Heart left ventricle (tissue), 16 donors: ENCODE measurements around the gene IFI27L2. TPM values are rescaled to one million over a fixed set of nuclear protein-coding genes. Genes with fewer than 3 reads are reported as not detected.

Source experiments
- ATAC-seq, 4 donors: fragments of 200-7000 bp; cut with Tn5 transposase; one replicate each; pipeline ENCODE4 v1.9.1; 2020 to 2022; ENCODE audit warnings: moderate library complexity in 4 of 4, mild to moderate bottlenecking in 3 of 4, moderate number of reproducible peaks in 1 of 4
- DNase-seq, 5 donors: peaks; one replicate each; pipeline ENCODE4 v3.0.0-alpha.2; 2020
- H3K27ac ChIP-seq, 12 donors: fragments of 200-600 bp; sonication (generic) in 4 of 12; one replicate each; pipeline versions ENCODE4 v1.5.0 to v1.8.0; 2016 to 2022; ENCODE audit warnings: mild to moderate bottlenecking in 2 of 12
- H3K27me3 ChIP-seq, 9 donors: fragments of 200-600 bp; sonication (generic) in 2 of 9; one replicate each; pipeline versions ENCODE4 v1.5.1 to v1.8.0; 2016 to 2022; ENCODE audit warnings: mild to moderate bottlenecking in 3 of 9
- H3K36me3 ChIP-seq, 9 donors: fragments of 200-600 bp; sonication (generic) in 2 of 9; one replicate each; pipeline versions ENCODE4 v1.5.0 to v1.8.0; 2018 to 2022; ENCODE audit warnings: mild to moderate bottlenecking in 2 of 9
- H3K4me1 ChIP-seq, 12 donors: fragments of 200-600 bp; sonication (generic) in 4 of 12; one replicate each; pipeline versions ENCODE4 v1.5.0 to v1.8.0; 2016 to 2022; ENCODE audit warnings: mild to moderate bottlenecking in 3 of 12
- H3K4me3 ChIP-seq, 12 donors: fragments of 200-600 bp; sonication (generic) in 4 of 12; one replicate each; pipeline versions ENCODE4 v1.5.0 to v1.8.0; 2017 to 2022; ENCODE audit warnings: mild to moderate bottlenecking in 9 of 12, moderate library complexity in 4 of 12
- H3K9me3 ChIP-seq, 12 donors: fragments of 200-600 bp; sonication (generic) in 4 of 12; one replicate each; pipeline versions ENCODE4 v1.5.0 to v1.8.0; 2016 to 2022; ENCODE audit warnings: mild to moderate bottlenecking in 1 of 12
- POLR2A ChIP-seq, 2 donors: fragments of 450-650 bp; IDR thresholded peaks; one replicate each; pipeline ENCODE4 v1.6.1; 2017; ENCODE audit warnings: antibody characterized with exemption in 2 of 2, mild to moderate bottlenecking in 2 of 2, moderate library complexity in 2 of 2
- WGBS, 4 donors: extraction: QIAGEN DNeasy Blood & Tissue Kit in 2 of 4; methylation state at CpG; one replicate each; pipeline versions ENCODE4 v1.1.5 to v1.1.7; 2013 to 2018; 5-methylcytosine and 5-hydroxymethylcytosine counted together
- intact Hi-C, 10 donors: fragments of 100-400 bp; cut with DNase I; formaldehyde crosslinking; loops; one replicate each; pipeline versions ENCODE4 v1.11.1 to v1.14.2; 2022
- polyA plus RNA-seq, 2 donors: library from polyadenylated mRNA; stranded (reverse); fragments of 200-250 nt; gene quantifications; one replicate each; pipeline ENCODE4 v1.2.3, GENCODE V29; 2013
- total RNA-seq, 9 donors: library from RNA; depleted of rRNA in 2 of 9; stranded (reverse); fragments of >200 nt in 2 of 9; fragmentation: NEBNext Ultra II Directional in 3 of 9; extraction: Animal tissue kit (Norgen Biotek cat#: 25700) in 3 of 9; gene quantifications; one replicate each; pipeline versions ENCODE4 v1.1.0 to v1.2.4, GENCODE V29; 2016 to 2023
- TF ChIP-seq, protein P1 (sequence below), 12 donors: fragments of 200-600 bp; sonication (generic) in 4 of 12; IDR thresholded peaks; one replicate each; pipeline versions ENCODE4 v1.5.0 to v1.8.0; 2018 to 2022; ENCODE audit warnings: antibody characterized with exemption in 12 of 12, mild to moderate bottlenecking in 5 of 12
- donor health status: ischemic (EF 13 %, LVEDD 7.1; RV severe dilation, severe dysfunction).
- donor health status: healthy with polysubstance abuse.
- donor health status: DM: no; HTN: yes; CAD: no.
- donor health status: DM: no; HTN: no; CAD: no.
- donor health status: ischemic (EF 25% LVEDD 6.9; RV normal size, moderate dysfunction).
- donor health status: ischemic (EF 25% LVEDD 5.7; RV mildly dilated, moderate dysfunction).
- donor health status: healthy.
- donor health status: DM: yes; HTN: yes; CAD: no.
- donor health status: ischemic (EF 35%, LVEDD 5.7; RV mildly dilated, moderate dysfunction).
- donor health status: nonischemic (EF 11% LVEDD 7.7; RV severe dilation, severe dysfunction).
- donor health status: DM: yes; HTN: yes; CAD: no.
- donor health status: PGD.
- donor health status: ischemic (EF 29% LVEDD 5.4; RV normal size, mild dysfunction).
- donor health status: nonischemic (EF 23%, LVEDD 6.1; RV moderate dilation, normal function).

IFI27L2 gene
- total and polyA plus RNA-seq, 11 donors, result 44.8 to 102 (median 61.8) TPM

DNA sequence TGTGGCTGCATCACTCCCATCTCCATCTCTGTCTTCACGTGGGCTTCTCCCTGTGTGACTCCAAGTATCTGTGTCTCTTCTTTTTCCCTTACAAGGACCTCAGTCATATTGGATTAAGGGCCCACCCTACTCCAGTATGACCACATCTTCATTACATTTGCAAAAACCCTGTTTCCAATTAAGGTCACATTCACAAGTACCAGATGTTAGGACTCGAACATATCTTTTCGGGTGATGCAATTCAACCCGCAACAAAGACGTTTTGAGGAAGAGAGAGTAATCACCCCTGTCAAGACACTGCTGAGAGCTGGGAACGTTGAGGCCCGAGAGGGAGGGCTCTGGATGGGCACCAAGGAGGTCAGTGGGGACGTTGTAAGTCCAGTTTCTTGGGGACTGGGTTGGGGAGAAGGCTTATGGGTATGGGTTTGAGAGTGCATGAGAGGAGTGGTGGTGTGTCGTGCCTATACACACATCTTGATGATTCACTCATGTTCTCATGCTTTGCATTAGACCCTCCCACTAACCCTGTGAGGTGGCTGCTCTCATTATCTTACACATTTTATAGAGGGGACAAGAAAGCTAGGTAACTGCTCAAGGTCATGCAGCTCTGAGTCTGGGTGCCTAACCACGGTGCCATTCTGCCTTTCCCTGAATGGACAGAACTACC is 30.9 kb downstream of the IFI27L2 start:
- H3K27ac ChIP-seq, result no peak overlapping the region
- H3K4me1 ChIP-seq, result no peaks in the 10 kb centered on the region
- H3K4me3 ChIP-seq, result no peak overlapping the region
- H3K36me3 ChIP-seq, result peaks cover 0 to 7% (median 0%) of the 10 kb centered on the region in 9 donors
- no peaks in the 10 kb centered on the region for H3K9me3 ChIP-seq
- 68 to 86% (median 72%) methylated on average over 10 of the region's 10 CpGs for WGBS, 4 donors
- TF ChIP-seq POLR2A (IDR thresholded peaks at IDR 0.05), result no peak
- TF ChIP-seq, protein P1, sequence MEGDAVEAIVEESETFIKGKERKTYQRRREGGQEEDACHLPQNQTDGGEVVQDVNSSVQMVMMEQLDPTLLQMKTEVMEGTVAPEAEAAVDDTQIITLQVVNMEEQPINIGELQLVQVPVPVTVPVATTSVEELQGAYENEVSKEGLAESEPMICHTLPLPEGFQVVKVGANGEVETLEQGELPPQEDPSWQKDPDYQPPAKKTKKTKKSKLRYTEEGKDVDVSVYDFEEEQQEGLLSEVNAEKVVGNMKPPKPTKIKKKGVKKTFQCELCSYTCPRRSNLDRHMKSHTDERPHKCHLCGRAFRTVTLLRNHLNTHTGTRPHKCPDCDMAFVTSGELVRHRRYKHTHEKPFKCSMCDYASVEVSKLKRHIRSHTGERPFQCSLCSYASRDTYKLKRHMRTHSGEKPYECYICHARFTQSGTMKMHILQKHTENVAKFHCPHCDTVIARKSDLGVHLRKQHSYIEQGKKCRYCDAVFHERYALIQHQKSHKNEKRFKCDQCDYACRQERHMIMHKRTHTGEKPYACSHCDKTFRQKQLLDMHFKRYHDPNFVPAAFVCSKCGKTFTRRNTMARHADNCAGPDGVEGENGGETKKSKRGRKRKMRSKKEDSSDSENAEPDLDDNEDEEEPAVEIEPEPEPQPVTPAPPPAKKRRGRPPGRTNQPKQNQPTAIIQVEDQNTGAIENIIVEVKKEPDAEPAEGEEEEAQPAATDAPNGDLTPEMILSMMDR (IDR thresholded peaks at IDR 0.05), result no peak
- intact Hi-C loops, result no loop called here
- peak in 1 of 4 donors; percentile 39 for ATAC-seq
- no peaks in the 10 kb centered on the region for H3K27me3 ChIP-seq
- DNase-seq, result no peak

DNA sequence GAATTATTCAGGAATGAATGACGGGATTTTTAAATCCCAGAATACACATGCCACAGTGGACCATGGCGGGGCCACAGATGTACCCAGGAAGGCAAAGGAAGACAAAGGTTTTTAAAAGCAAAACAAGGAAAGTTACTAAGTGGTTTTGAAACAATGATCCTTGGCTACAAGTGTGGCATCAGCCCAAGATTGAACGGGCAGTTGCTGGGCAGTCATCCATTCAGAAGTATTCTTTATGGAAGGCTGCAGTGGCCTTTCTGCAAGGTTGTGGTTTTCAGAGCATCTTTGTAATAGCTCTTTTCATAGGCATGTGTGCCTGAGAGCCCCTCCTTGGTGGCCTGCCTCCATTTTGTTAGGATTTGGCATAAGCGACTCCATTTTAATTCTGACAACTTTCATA is 32.3 kb downstream of the IFI27L2 start:
- no peaks in the 10 kb centered on the region for H3K4me1 ChIP-seq
- H3K4me3 ChIP-seq, result no peak overlapping the region
- no peak overlapping the region for H3K27ac ChIP-seq
- no peaks in the 10 kb centered on the region for H3K27me3 ChIP-seq
- intact Hi-C loops, result no loop called here
- H3K9me3 ChIP-seq, result no peaks in the 10 kb centered on the region
- ATAC-seq (no peak), DNase-seq (no peak)
- WGBS, 4 donors, result 95 to 100% (median 96%) methylated on average over 4 of the region's 4 CpGs
- TF ChIP-seq POLR2A (IDR thresholded peaks at IDR 0.05), result no peak
- TF ChIP-seq, protein P1 (IDR thresholded peaks at IDR 0.05), result no peak
- peaks cover 0 to 7% (median 0%) of the 10 kb centered on the region in 9 donors for H3K36me3 ChIP-seq

DNA sequence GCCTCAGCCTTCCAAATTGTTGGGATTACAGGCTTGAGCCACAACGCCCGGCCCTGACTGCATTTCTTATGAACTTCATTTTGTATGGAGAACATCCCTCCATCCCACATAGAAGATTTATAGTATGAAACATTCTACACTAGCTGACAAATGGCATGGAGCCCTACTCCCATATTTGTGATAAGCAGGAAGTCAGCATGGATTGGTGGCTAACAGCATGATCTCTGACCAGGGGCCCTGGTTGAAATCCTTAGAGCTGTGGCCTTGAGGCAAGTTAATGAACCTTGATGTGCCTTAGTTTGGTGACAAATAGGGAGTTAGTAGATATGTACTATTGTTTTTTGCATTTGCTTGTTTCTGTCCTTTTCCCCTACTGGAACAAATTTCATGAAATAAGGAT is 36.0 kb downstream of the IFI27L2 start:
- no peak for DNase-seq
- no peak overlapping the region for H3K4me3 ChIP-seq
- no peaks in the 10 kb centered on the region for H3K4me1 ChIP-seq
- intact Hi-C loops, result no loop called here
- WGBS, 4 donors, result 97 to 100% (median 99%) methylated on average over 2 of the region's 2 CpGs
- ATAC-seq, result no peak
- no peaks in the 10 kb centered on the region for H3K9me3 ChIP-seq
- H3K27ac ChIP-seq, result no peak overlapping the region
- H3K36me3 ChIP-seq, result peaks cover 0 to 7% (median 0%) of the 10 kb centered on the region in 9 donors
- TF ChIP-seq, protein P1 (IDR thresholded peaks at IDR 0.05), result no peak
- no peak for TF ChIP-seq POLR2A (IDR thresholded peaks at IDR 0.05)
- no peaks in the 10 kb centered on the region for H3K27me3 ChIP-seq

DNA sequence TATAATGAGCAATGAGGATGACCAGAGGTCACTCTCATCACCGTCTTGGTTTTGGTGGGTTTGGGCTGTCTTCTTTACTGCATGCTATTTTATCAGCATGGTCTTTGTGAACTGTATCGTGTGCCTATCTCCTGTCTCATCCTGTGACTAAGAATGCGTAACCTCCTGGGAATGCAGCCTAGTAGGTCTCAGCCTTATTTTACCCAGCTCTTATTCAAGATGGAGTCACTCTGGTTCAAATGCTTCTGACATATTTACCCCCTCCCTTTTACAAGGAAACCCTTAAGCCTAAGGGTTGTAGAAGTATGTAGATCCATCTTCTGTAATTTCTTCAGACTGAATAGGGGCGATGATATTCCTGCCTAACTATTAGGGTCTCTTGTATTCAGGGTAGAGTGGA is 39.9 kb downstream of the IFI27L2 start:
- no peaks in the 10 kb centered on the region for H3K9me3 ChIP-seq
- 87 to 92% (median 89%) methylated on average over 4 of the region's 4 CpGs for WGBS, 4 donors
- no peak for DNase-seq
- intact Hi-C loops, result no loop called here
- no peaks in the 10 kb centered on the region for H3K36me3 ChIP-seq
- H3K4me1 ChIP-seq, result no peaks in the 10 kb centered on the region
- no peak for ATAC-seq
- no peak overlapping the region for H3K4me3 ChIP-seq
- H3K27ac ChIP-seq, result no peak overlapping the region
- TF ChIP-seq POLR2A (IDR thresholded peaks at IDR 0.05), result no peak
- TF ChIP-seq, protein P1 (IDR thresholded peaks at IDR 0.05), result no peak
- H3K27me3 ChIP-seq, result no peaks in the 10 kb centered on the region
